CD14-positive monocyte (primary cell): ENCODE data around the gene CHRNA4. TPM values are rescaled to one million over a fixed set of nuclear protein-coding genes. Genes with fewer than 3 reads are reported as not detected.

Experiments
- DNase-seq, 3 donors: peaks; one replicate each; pipeline ENCODE4 v3.0.0-alpha.2; 2011 to 2022
- H2AFZ ChIP-seq: 2 replicates; pipeline ENCODE4 v1.6.0; 2012; ENCODE audit warnings: mild to moderate bottlenecking, low read depth, low read length, inconsistent platforms; ENCODE audit not compliant: insufficient read depth, poor library complexity, severe bottlenecking
- H3K27ac ChIP-seq, 2 donors: 1 replicate in 1 of 2; 2 replicates in 1 of 2; pipeline ENCODE4 v1.5.1; 2012 to 2013; ENCODE audit warnings: low read length in 2 of 2, control low read depth in 1 of 2, inconsistent platforms in 1 of 2, low read depth in 1 of 2, mild to moderate bottlenecking in 1 of 2
- H3K27me3 ChIP-seq, 2 donors: one replicate each; pipeline versions ENCODE4 v1.6.0 to v1.6.1; 2011 to 2013; ENCODE audit warnings: low read length in 2 of 2; ENCODE audit not compliant: control insufficient read depth in 2 of 2, insufficient read depth in 2 of 2
- H3K36me3 ChIP-seq, 2 donors: replicated peaks in 1 of 2; 1 replicate in 1 of 2; 2 replicates in 1 of 2; pipeline versions ENCODE4 v1.5.1 to v1.6.1; 2012 to 2013; ENCODE audit warnings: low read length in 2 of 2, control low read depth in 1 of 2, inconsistent platforms in 1 of 2, mild to moderate bottlenecking in 1 of 2; ENCODE audit not compliant: insufficient read depth in 2 of 2, control insufficient read depth in 1 of 2
- H3K4me1 ChIP-seq, 2 donors: 1 replicate in 1 of 2; 2 replicates in 1 of 2; pipeline versions ENCODE4 v1.5.1 to v1.6.1; 2012 to 2013; ENCODE audit warnings: low read length in 2 of 2, control low read depth in 1 of 2, inconsistent platforms in 1 of 2, mild to moderate bottlenecking in 1 of 2, moderate library complexity in 1 of 2; ENCODE audit not compliant: insufficient read depth in 2 of 2, control insufficient read depth in 1 of 2
- H3K4me2 ChIP-seq: replicated peaks from 2 replicates; pipeline ENCODE3; 2012; ENCODE audit warnings: low read length, moderate library complexity, mild to moderate bottlenecking; ENCODE audit not compliant: poor library complexity, severe bottlenecking; ENCODE audit errors: extremely low read depth
- H3K4me3 ChIP-seq, 3 experiments: fragments of 200-600 bp in 1 of 3; sonication (generic) in 1 of 3; replicated peaks in 1 of 3; 1 replicate in 2 of 3; 2 replicates in 1 of 3; pipeline ENCODE4 v1.5.1; 2011 to 2013; ENCODE audit warnings: low read length in 3 of 3, mild to moderate bottlenecking in 3 of 3, control low read depth in 2 of 3, low read depth in 2 of 3, inconsistent platforms in 1 of 3, moderate library complexity in 1 of 3
- H3K79me2 ChIP-seq: 2 replicates; pipeline ENCODE4 v1.6.0; 2012; ENCODE audit warnings: mild to moderate bottlenecking, control low read depth, inconsistent platforms, low read length, moderate library complexity; ENCODE audit not compliant: insufficient read depth
- H3K9ac ChIP-seq: 2 replicates; pipeline ENCODE4 v1.6.0; 2017; ENCODE audit warnings: low read length, mild to moderate bottlenecking; ENCODE audit not compliant: insufficient read depth, poor library complexity, severe bottlenecking
- H3K9me3 ChIP-seq, 2 donors: replicated peaks in 1 of 2; 1 replicate in 1 of 2; 2 replicates in 1 of 2; pipeline versions ENCODE4 v1.5.1 to v1.6.1; 2012 to 2013; ENCODE audit warnings: low read length in 2 of 2, control low read depth in 1 of 2; ENCODE audit not compliant: control insufficient read depth in 1 of 2, insufficient read depth in 1 of 2
- H4K20me1 ChIP-seq: 2 replicates; pipeline ENCODE4 v1.6.0; 2012; ENCODE audit warnings: mild to moderate bottlenecking, low read length, control low read depth, moderate library complexity; ENCODE audit not compliant: insufficient read depth
- H3K27ac Mint-ChIP-seq, 7 donors: one replicate each; pipeline ENCODE4 v1.8.0; 2020; ENCODE audit warnings: mild to moderate bottlenecking in 7 of 7, mixed read lengths in 7 of 7, moderate library complexity in 6 of 7, inconsistent platforms in 2 of 7
- H3K27me3 Mint-ChIP-seq, 3 donors: one replicate each; pipeline ENCODE4 v1.8.0; 2021 to 2022; ENCODE audit warnings: low read depth in 3 of 3, mild to moderate bottlenecking in 3 of 3, mixed read lengths in 3 of 3, moderate library complexity in 3 of 3, inconsistent platforms in 1 of 3
- H3K36me3 Mint-ChIP-seq, 2 donors: one replicate each; pipeline ENCODE4 v1.8.0; 2020; ENCODE audit warnings: mixed read lengths in 2 of 2, inconsistent platforms in 1 of 2, mild to moderate bottlenecking in 1 of 2
- H3K4me1 Mint-ChIP-seq: one replicate; pipeline ENCODE4 v1.8.0; 2020; ENCODE audit warnings: mild to moderate bottlenecking, mixed read lengths
- H3K4me3 Mint-ChIP-seq, 2 donors: one replicate each; pipeline ENCODE4 v1.8.0; 2020; ENCODE audit warnings: mild to moderate bottlenecking in 2 of 2, mixed read lengths in 2 of 2, moderate library complexity in 1 of 2
- H3K9me3 Mint-ChIP-seq, 7 donors: one replicate each; pipeline ENCODE4 v1.8.0; 2020 to 2022; ENCODE audit warnings: mixed read lengths in 7 of 7, mild to moderate bottlenecking in 6 of 7, moderate library complexity in 6 of 7, inconsistent platforms in 2 of 7
- WGBS: methylation state at CpG from one replicate; pipeline ENCODE4 v1.1.5; 2013; ENCODE audit warnings: missing lambda C conversion rate; ENCODE audit not compliant: insufficient coverage; 5-methylcytosine and 5-hydroxymethylcytosine counted together
- intact Hi-C, 2 donors: fragments of 100-400 bp; cut with micrococcal nuclease; formaldehyde crosslinking; loops; one replicate each; pipeline versions ENCODE4 v1.15.0 to v1.15.1; 2023
- polyA plus RNA-seq, 3 donors: library from polyadenylated mRNA; depleted of rRNA in 1 of 3; unstranded in 2 of 3; stranded (reverse) in 1 of 3; fragments of 300-500 nt in 2 of 3; fragments of >200 nt in 1 of 3; fragmentation: Illumina TruSeq in 2 of 3; gene quantifications; 1 replicate in 2 of 3; 2 replicates in 1 of 3; pipeline ENCODE4 v1.2.3, GENCODE V29; 2012 to 2021
- TF ChIP-seq, protein P1 (sequence below): fragments of 200-600 bp; IDR thresholded peaks from one replicate; pipeline ENCODE4 v1.8.0; 2022; ENCODE audit warnings: antibody characterized with exemption, mild to moderate bottlenecking

CHRNA4 gene
- polyA plus RNA-seq, 3 donors, result not detected

DNA sequence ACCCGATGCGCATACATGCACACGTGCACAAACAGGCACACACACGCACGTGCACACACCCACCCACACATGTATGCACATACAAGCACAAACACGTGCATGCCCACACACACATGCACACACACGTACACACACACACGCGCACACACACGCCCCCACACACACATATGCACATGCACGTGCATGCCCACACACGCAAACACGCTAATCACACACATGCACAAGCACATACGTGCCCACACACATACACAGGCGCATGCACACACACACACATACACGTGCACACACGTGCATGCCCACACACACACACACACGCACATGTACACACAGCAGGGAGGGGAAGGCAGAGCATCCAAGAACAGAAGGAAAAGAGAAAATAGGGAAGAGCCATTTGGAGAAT is 26.8 kb upstream of the CHRNA4 start:
- Histone ChIP-seq H3K4me3 (no peak overlapping the region), H2AFZ (no peak overlapping the region), H3K27ac (no peak overlapping the region), H3K79me2 (no peaks in the 10 kb centered on the region), H3K27me3 (no peaks in the 10 kb centered on the region), H3K4me2 (no peak overlapping the region), H3K9ac (no peak overlapping the region), H3K36me3 (no peaks in the 10 kb centered on the region), H3K4me1 (no peaks in the 10 kb centered on the region), H3K9me3 (peaks cover 29 to 30% of the 10 kb centered on the region in 2 donors), H4K20me1 (no peaks in the 10 kb centered on the region)
- TF ChIP-seq, protein P1, sequence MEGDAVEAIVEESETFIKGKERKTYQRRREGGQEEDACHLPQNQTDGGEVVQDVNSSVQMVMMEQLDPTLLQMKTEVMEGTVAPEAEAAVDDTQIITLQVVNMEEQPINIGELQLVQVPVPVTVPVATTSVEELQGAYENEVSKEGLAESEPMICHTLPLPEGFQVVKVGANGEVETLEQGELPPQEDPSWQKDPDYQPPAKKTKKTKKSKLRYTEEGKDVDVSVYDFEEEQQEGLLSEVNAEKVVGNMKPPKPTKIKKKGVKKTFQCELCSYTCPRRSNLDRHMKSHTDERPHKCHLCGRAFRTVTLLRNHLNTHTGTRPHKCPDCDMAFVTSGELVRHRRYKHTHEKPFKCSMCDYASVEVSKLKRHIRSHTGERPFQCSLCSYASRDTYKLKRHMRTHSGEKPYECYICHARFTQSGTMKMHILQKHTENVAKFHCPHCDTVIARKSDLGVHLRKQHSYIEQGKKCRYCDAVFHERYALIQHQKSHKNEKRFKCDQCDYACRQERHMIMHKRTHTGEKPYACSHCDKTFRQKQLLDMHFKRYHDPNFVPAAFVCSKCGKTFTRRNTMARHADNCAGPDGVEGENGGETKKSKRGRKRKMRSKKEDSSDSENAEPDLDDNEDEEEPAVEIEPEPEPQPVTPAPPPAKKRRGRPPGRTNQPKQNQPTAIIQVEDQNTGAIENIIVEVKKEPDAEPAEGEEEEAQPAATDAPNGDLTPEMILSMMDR, result no peak
- Mint-ChIP-seq H3K4me1 (no peaks in the 10 kb centered on the region), H3K27me3 (peaks cover 1 to 11% (median 5%) of the 10 kb centered on the region in 3 donors), H3K27ac (no peak overlapping the region), H3K36me3 (no peaks in the 10 kb centered on the region), H3K9me3 (peaks cover 18 to 38% (median 25%) of the 10 kb centered on the region in 7 donors), H3K4me3 (no peak overlapping the region)
- intact Hi-C loops, result no loop called here
- DNase-seq, result no peak
- WGBS, result 98% methylated on average over 10 of the region's 18 CpGs

DNA sequence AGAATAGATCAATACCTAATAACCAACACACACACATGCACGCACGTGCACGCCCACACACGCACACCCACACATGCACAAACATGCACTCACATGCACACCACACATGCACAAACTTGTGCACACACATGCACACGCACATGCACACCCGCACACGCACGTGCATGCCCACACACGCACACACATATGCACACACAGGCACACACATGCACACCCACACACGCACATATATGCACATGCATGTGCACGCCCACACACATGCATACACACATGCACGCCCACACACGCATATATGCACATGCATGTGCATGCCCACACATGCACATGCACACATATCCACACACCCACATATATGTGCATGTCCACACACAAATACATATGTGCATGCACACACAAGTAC is 26.2 kb upstream of the CHRNA4 start:
- no peak overlapping the region for H3K27ac Mint-ChIP-seq
- WGBS, result 97% methylated on average over 9 of the region's 13 CpGs
- H3K27me3 ChIP-seq, result no peaks in the 10 kb centered on the region

More for the DNA sequence above, 26.2 kb upstream of the CHRNA4 start:
- H3K27ac ChIP-seq, result no peak overlapping the region
- no peak for DNase-seq
- H3K9ac ChIP-seq, result no peak overlapping the region
- no peaks in the 10 kb centered on the region for H4K20me1 ChIP-seq
- H3K9me3 ChIP-seq, result peaks cover 29 to 30% of the 10 kb centered on the region in 2 donors
- no peaks in the 10 kb centered on the region for H3K4me1 ChIP-seq
- intact Hi-C loops, result no loop called here
- H3K9me3 Mint-ChIP-seq, result peaks cover 18 to 38% (median 25%) of the 10 kb centered on the region in 7 donors
- H3K79me2 ChIP-seq, result no peaks in the 10 kb centered on the region
- no peaks in the 10 kb centered on the region for H3K4me1 Mint-ChIP-seq
- H2AFZ ChIP-seq, result no peak overlapping the region
- H3K4me3 Mint-ChIP-seq, result no peak overlapping the region
- no peak overlapping the region for H3K4me3 ChIP-seq
- H3K27me3 Mint-ChIP-seq, result peaks cover 1 to 14% (median 5%) of the 10 kb centered on the region in 3 donors
- H3K4me2 ChIP-seq, result no peak overlapping the region
- H3K36me3 ChIP-seq, result no peaks in the 10 kb centered on the region
- no peaks in the 10 kb centered on the region for H3K36me3 Mint-ChIP-seq
- TF ChIP-seq, protein P1, result no peak
